HG02938 (cell line): ENCODE data around the gene DCLK1.

Experiments used
- ATAC-seq: cut with Tn5 transposase; IDR thresholded peaks from one replicate; pipeline ENCODE4 v1.9.1; 2021; ENCODE audit warnings: mild to moderate bottlenecking, moderate library complexity; ENCODE audit not compliant: unreplicated experiment

The DCLK1 gene

GRCh38 chr13:35909837-35910540, 221.2 kb downstream of the DCLK1 start:
- no peak for ATAC-seq

GRCh38 chr13:35909091-35909490, 222.1 kb downstream of the DCLK1 start:
- no peak for ATAC-seq

- no peak for ATAC-seq
Measured at GRCh38 chr13:35908226-35908625, 223.0 kb downstream of the DCLK1 start.

GRCh38 chr13:35906636-35907035, 224.5 kb downstream of the DCLK1 start:
- ATAC-seq = no peak

GRCh38 chr13:35903075-35903474, 228.1 kb downstream of the DCLK1 start:
- ATAC-seq = no peak

GRCh38 chr13:35898041-35898440, 233.1 kb downstream of the DCLK1 start:
- no peak for ATAC-seq

GRCh38 chr13:35894636-35895035, 236.5 kb downstream of the DCLK1 start:
- ATAC-seq = no peak

GRCh38 chr13:35892837-35893814, 238.1 kb downstream of the DCLK1 start:
- ATAC-seq = no peak

GRCh38 chr13:35891507-35892441, 239.4 kb downstream of the DCLK1 start:
- ATAC-seq = no peak

- ATAC-seq = no peak
Measured at GRCh38 chr13:35889560-35889959, 241.6 kb downstream of the DCLK1 start.

GRCh38 chr13:35888981-35889380, 242.2 kb downstream of the DCLK1 start:
- no peak for ATAC-seq

- ATAC-seq = no peak
Measured at GRCh38 chr13:35888457-35888883, 242.7 kb downstream of the DCLK1 start.

- no peak for ATAC-seq
Measured at GRCh38 chr13:35887115-35887666, 244.0 kb downstream of the DCLK1 start.

- no peak for ATAC-seq
Measured at GRCh38 chr13:35886332-35887114, 244.7 kb downstream of the DCLK1 start.

- no peak for ATAC-seq
Measured at GRCh38 chr13:35884211-35884760, 246.9 kb downstream of the DCLK1 start.

- ATAC-seq = no peak
Measured at GRCh38 chr13:35882722-35883497, 248.3 kb downstream of the DCLK1 start.

- ATAC-seq = no peak
Measured at GRCh38 chr13:35881360-35881759, 249.8 kb downstream of the DCLK1 start.

GRCh38 chr13:35879111-35879510, 252.1 kb downstream of the DCLK1 start:
- no peak for ATAC-seq

GRCh38 chr13:35876601-35877000, 254.6 kb downstream of the DCLK1 start:
- ATAC-seq = no peak
